DOHH2 (cell line): ENCODE results near the gene RAPGEF1.

Experiments
- H3F3A ChIP-seq: fragments of 200-600 bp; sonication (generic), shearing (Covaris generic); 2 replicates; pipeline ENCODE4 v1.6.0; 2016; ENCODE audit warnings: antibody characterized with exemption, mild to moderate bottlenecking; ENCODE audit not compliant: control insufficient read depth, insufficient read depth
- H3K27ac ChIP-seq: fragments of 200-600 bp; sonication (generic); 2 replicates; pipeline ENCODE4 v1.5.1; 2014; ENCODE audit warnings: low read depth, mild to moderate bottlenecking, low read length, moderate library complexity
- H3K27me3 ChIP-seq: fragments of 200-600 bp; sonication (generic); 2 replicates; pipeline ENCODE4 v1.6.1; 2014; ENCODE audit warnings: mild to moderate bottlenecking, low read length, mixed read lengths; ENCODE audit not compliant: control insufficient read depth
- H3K36me3 ChIP-seq: fragments of 200-600 bp; sonication (generic); 2 replicates; pipeline ENCODE4 v1.6.1; 2014; ENCODE audit warnings: mild to moderate bottlenecking, low read length, moderate library complexity, mixed read lengths; ENCODE audit not compliant: control insufficient read depth
- H3K4me1 ChIP-seq: fragments of 200-600 bp; sonication (generic); 2 replicates; pipeline ENCODE4 v1.6.1; 2014; ENCODE audit warnings: mild to moderate bottlenecking, low read length, mixed read lengths; ENCODE audit not compliant: control insufficient read depth
- H3K4me2 ChIP-seq: fragments of 200-600 bp; sonication (generic); 2 replicates; pipeline ENCODE4 v1.6.0; 2014; ENCODE audit warnings: mild to moderate bottlenecking, low read length, moderate library complexity
- H3K4me3 ChIP-seq: fragments of 200-600 bp; sonication (generic); 2 replicates; pipeline ENCODE4 v1.5.1; 2014; ENCODE audit warnings: mild to moderate bottlenecking, low read length, mixed read lengths
- H3K79me2 ChIP-seq: fragments of 200-600 bp; sonication (generic); 2 replicates; pipeline ENCODE4 v1.6.1; 2014; ENCODE audit warnings: mild to moderate bottlenecking, low read length, mixed read lengths; ENCODE audit not compliant: control insufficient read depth
- H3K9me2 ChIP-seq: fragments of 200-600 bp; sonication (generic); replicated peaks from 2 replicates; pipeline ENCODE4 v1.6.1; 2014; ENCODE audit warnings: mild to moderate bottlenecking, low read length, mixed read lengths; ENCODE audit not compliant: control insufficient read depth
- H3K9me3 ChIP-seq: fragments of 200-600 bp; sonication (generic); 2 replicates; pipeline ENCODE4 v1.6.1; 2014; ENCODE audit warnings: antibody characterized with exemption, low read length, mixed read lengths; ENCODE audit not compliant: control insufficient read depth, insufficient read depth
- H4K20me1 ChIP-seq: fragments of 200-600 bp; sonication (generic); 2 replicates; pipeline ENCODE4 v1.6.0; 2014; ENCODE audit warnings: low read depth, mild to moderate bottlenecking, antibody characterized with exemption, low read length, moderate library complexity; ENCODE audit not compliant: control insufficient read depth, insufficient read depth
- CTCF ChIP-seq: fragments of 200-600 bp; sonication (generic); IDR thresholded peaks from one replicate; pipeline ENCODE4 v1.5.1; 2014; ENCODE audit warnings: antibody characterized with exemption, mild to moderate bottlenecking, low read depth, low read length; ENCODE audit not compliant: poor library complexity, severe bottlenecking
- EZH2phosphoT487 ChIP-seq: fragments of 200-600 bp; sonication (generic); IDR thresholded peaks from 2 replicates; pipeline ENCODE4 v1.6.1; 2017; ENCODE audit warnings: borderline replicate concordance, mild to moderate bottlenecking, antibody characterized with exemption, low read length, moderate library complexity, mixed read lengths

The RAPGEF1 gene

DNA sequence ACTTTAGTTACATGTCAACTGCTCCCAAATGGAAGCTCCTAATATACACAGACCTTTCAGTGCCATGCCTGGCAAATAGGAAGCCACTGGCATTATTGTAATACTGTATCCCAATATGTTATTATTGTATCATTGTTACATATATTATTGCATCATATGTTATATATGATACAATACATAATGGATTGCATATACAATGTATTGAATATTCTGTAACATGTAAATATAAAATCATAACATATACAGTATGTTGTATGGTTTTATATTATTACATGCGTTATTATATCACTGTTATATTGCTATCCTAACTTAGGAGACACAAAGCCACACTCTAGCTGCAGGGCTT, 38.5 kb downstream of the RAPGEF1 start:
- Histone ChIP-seq H3K9me3 (no peaks in the 10 kb centered on the region), H3F3A (no peaks in the 10 kb centered on the region), H3K4me1 (peaks cover 93% of the 10 kb centered on the region), H3K4me3 (no peak overlapping the region), H3K79me2 (peaks cover 99% of the 10 kb centered on the region), H3K4me2 (no peak overlapping the region), H3K9me2 (no peaks in the 10 kb centered on the region), H3K27me3 (no peaks in the 10 kb centered on the region), H3K36me3 (peaks cover 7% of the 10 kb centered on the region), H3K27ac (no peak overlapping the region), H4K20me1 (peaks cover 41% of the 10 kb centered on the region)
- TF ChIP-seq EZH2phosphoT487 (no peak), CTCF (no peak)

GRCh38 chr9:131700765-131701435, 39.0 kb downstream of the RAPGEF1 start:
- no peak overlapping the region for H3K27ac ChIP-seq
- no peaks in the 10 kb centered on the region for H3K9me2 ChIP-seq
- no peak overlapping the region for H3K4me2 ChIP-seq
- H3K27me3 ChIP-seq: no peaks in the 10 kb centered on the region
- H3K9me3 ChIP-seq: no peaks in the 10 kb centered on the region
- H3F3A ChIP-seq: no peaks in the 10 kb centered on the region
- H3K36me3 ChIP-seq: peaks cover 7% of the 10 kb centered on the region
- peaks cover 99% of the 10 kb centered on the region for H3K79me2 ChIP-seq
- peaks cover 41% of the 10 kb centered on the region for H4K20me1 ChIP-seq
- no peak overlapping the region for H3K4me3 ChIP-seq
- H3K4me1 ChIP-seq: peaks cover 93% of the 10 kb centered on the region
- TF ChIP-seq EZH2phosphoT487: no peak
- no peak for TF ChIP-seq CTCF

- peaks cover 99% of the 10 kb centered on the region for H3K79me2 ChIP-seq
- H3K9me2 ChIP-seq: no peaks in the 10 kb centered on the region
- TF ChIP-seq CTCF: no peak
- TF ChIP-seq EZH2phosphoT487: no peak
- H3K27ac ChIP-seq: no peak overlapping the region
- H3F3A ChIP-seq: no peaks in the 10 kb centered on the region
- peaks cover 93% of the 10 kb centered on the region for H3K4me1 ChIP-seq
- peaks cover 38% of the 10 kb centered on the region for H4K20me1 ChIP-seq
- H3K27me3 ChIP-seq: no peaks in the 10 kb centered on the region
- H3K4me2 ChIP-seq: no peak overlapping the region
- no peaks in the 10 kb centered on the region for H3K9me3 ChIP-seq
- H3K4me3 ChIP-seq: no peak overlapping the region
- H3K36me3 ChIP-seq: peaks cover 7% of the 10 kb centered on the region
Measured at GRCh38 chr9:131700076-131700475, 39.8 kb downstream of the RAPGEF1 start.
